IPS-NIHi11 (cell line): Measurements from ENCODE around the gene MLANA.
A peak's percentile ranks its signal among the peaks of the same experiment; 100 is the strongest.

Experiments used
- DNase-seq: peaks from one replicate; pipeline ENCODE4 v3.0.0; 2012; ENCODE audit warnings: mixed read lengths, low spot score

The MLANA gene

DNA sequence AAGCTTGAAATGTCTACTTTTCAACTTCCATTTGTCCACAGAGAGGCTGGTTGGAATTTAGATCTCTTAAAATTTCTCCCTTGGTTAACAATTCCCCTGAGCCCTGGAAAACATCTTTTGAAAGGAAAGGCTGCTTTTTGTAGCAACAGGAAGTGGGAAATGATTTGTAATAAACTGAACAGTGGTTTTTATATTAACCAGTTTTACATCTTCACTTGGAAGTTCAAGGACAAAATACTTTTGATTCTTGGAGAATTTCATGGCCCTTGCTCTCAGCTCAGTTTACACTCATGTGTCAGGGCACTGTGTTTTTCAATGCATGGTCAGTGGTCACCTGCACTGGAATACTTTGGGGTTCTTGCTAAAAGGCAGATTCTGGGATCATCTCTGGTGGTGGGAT, 9.9 kb downstream of the MLANA start:
- no peak for DNase-seq

DNA sequence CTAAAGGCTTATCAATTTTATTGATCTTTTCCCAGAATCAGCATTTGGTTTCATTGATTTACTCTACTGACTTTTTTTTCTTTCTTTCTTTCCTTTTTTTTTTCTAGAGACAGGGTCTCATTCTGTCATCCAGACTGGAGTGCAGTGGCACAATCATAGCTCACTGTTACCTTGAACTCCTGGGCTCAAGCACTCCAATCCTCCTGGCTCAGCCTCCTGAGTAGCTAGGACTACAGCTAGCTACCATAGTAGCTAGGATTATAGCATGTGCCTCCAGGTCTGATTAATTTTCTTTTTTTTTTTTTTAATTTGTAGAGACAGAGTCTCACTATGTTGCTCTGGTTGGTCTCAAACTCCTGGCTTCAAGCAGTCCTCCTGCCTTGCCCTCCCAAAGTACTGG, 11.7 kb downstream of the MLANA start:
- no peak for DNase-seq

DNA sequence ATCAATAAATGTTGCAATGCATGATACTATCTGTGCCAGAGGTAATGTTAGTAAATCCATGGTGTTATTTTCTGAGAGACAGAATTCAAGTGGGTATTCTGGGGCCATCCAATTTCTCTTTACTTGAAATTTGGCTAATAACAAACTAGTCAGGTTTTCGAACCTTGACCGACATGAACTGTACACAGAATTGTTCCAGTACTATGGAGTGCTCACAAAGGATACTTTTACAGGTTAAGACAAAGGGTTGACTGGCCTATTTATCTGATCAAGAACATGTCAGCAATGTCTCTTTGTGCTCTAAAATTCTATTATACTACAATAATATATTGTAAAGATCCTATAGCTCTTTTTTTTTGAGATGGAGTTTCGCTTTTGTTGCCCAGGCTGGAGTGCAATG, 18.2 kb downstream of the MLANA start:
- DNase-seq = no peak

DNA sequence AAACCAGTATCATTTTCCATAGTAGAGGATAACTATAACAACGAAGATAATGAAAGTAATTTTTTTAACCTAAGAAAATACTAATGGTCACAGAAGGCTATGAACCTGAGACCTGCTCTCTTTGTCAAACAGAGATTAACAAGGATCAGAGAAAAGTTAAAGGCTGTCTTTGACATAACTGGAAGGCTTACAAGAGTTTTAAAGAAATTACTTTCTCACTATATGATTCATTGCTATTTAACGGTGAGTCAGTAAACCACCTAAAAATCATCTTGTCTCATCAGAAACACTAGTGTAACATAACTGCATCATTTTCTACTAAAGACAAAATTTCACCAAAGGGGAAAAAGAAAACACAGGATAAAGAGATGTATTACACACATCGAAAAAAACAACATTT, 19.3 kb downstream of the MLANA start:
- DNase-seq = no peak

DNA sequence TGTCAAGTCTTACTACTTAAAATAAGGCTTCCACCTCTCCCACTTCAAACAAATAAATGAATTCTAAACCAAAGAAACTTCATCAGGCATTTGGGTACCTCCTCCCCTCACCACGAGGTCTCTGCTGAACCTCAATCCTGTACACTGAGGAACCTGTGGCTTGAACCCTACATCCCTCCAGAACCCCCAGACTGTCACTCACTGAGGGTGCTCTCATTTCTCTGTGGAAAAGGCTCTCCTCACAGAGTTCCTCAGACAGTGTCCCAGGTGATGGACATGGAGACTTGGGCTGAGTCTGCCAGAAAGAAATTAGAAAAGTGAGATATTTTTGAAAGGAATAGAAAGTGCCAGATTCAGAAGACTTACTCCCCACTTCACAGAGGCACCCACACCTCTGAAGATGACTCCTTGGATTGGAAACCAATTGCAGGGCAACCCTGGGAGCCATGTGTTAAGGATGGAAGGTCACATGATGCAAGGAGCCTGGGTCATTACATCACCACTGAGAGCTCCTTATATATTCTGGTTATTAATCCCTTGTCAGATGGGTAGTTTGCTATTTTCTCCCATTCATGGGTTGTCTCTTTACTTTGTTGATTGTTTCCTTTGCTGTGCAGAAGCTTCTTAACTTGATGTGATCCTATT, 19.8 kb downstream of the MLANA start:
- DNase-seq = no peak

DNA sequence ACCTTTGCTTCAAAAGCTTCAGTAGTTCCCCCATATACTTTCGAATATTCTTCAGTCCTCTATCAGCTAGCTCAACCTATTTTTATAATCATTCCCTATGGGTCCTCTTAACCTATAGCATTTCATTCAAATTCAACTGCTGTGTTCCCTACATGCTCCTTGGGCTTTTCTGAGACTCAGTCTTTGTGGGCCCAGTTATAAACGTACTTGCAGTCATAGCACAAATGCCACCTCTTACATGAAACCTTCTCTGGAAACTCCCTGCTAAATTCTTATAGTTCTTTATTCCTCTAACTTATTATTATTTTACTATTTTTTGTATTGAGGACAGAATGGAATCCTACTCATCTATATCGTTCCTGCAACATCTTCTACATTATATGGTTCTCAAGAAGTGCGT, 24.7 kb downstream of the MLANA start:
- no peak for DNase-seq

DNA sequence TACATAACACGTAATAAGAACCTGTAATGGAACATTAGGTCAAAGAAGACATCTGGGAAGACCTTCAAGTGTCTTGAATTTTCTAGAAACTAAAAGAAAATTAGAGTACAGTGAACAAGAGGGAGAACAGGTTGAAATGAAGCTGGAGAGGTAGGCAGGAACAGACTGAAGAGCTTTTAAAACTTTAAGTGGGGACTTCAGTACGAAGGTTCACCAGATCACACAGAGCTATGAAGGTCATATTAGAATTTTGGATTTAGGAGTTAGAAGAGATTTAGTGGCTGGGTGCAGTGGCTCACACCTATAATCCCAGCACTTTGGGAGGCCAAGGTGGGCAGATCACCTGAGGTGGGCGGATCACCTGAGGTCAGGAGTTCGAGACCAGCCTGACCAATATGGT, 26.6 kb downstream of the MLANA start:
- DNase-seq = no peak

DNA sequence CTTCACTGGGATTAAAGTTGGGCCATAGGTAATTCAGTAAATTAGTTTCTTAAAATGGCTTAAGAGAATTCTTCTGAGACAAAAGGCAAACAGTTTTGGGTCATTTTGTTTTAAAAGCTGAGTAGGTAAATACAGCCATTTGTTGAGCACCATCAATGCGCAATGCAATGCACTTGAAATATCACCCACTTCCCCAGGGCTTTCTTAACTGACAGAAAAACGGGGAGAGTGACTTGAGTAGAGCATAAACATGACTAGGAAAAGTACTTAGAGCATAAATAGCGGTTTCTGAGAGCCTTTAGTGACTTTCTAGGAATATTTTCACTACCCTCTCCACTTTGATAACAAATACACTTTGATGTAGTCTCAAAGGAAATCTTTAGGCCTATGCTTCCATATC, 27.2 kb downstream of the MLANA start:
- no peak for DNase-seq

DNA sequence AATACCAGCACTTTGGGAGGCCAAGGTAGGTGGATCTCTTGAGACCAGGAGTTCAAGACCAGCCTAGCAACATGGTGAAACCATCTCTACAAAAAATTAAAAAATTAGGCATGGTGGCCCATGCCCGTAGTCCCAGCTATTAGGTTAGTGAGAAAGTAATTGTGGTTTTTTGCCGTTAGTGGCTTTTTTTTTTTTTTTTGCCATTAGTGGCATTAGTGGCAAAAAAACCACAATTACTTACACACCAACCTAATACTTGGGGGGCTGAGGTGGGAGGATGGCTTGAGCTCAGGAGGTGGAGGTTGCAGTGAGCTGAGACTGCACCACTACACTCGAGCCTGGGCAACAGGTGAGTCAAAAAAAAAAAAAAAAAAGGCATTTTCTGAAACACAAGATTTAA, 27.8 kb downstream of the MLANA start:
- DNase-seq = no peak

DNA sequence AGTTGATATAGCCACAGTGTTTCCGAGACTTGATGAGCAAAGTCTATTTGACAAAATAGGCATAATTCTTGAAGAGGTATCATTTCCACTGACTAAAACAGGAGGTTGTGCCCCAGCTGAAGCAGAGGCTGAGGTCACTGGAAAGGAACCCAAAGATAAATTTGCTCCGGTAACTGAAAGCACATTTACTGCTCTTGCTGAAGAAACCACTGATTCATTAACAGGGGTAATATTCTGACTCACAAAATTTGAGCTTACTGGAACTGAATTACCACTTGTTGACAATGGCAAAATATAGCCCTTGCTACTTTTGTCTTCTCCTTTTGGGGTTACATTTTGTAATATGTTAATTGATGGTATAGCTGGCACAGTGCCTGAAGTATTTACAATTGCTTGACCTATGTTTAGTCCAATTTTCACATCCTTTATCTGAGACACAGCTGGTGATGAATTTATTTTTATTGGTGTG, 30.2 kb downstream of the MLANA start:
- DNase-seq = no peak

DNA sequence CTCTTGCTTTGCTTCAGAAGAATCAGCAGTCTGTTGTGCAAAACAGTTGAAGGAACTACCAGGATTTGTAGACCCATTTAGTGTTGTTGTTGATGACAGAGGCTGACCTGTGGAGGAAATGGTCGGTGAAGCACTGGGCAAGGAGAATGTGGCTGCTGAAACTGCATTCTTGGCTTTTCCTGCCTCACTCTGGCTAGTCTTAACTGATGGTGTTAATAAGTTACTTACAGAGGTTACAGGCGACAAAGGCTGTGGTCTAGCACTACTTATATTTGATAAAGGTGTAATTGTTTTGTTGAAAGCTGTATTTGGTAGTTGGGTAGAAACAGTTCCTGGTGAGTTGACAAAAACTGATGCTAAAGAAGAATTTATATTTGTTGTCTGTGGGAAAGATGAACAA, 31.5 kb downstream of the MLANA start:
- DNase-seq = no peak

DNA sequence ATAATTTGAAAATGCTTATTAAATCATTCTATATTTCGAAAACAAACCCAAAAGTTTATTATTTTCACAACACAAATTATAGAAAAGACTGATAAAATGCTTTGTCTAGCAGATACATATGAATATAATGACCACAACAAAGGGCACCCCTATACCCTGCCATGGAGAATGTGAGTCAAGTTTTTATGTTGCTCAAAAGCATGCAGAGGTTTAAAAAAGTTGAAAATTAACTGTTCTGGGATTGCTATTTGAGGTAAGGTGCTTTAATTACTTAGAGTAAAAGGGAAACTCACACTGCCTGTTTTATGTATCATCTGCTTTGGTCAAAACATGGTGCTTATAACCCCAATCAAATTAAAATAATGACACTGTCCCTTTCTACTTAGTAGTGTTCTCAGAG, 41.0 kb downstream of the MLANA start:
- DNase-seq = no peak

DNA sequence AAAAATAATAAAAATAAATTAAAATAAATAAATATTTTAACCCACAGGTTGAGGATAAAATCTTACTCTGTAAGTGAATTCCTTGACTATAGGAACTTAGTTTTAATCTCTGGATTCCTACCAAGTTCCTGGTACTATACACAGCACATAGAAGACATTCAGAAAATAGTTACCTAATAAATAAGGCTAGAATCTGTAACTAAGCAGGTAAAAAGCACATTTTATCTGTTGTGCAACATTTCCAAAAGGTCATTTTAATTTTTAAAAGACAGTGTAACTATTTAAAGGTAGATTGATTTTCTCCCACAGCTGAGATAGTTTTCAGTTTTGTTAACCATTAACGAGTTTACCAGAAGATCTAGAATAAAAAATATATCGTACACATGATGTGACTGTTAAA, 47.8 kb downstream of the MLANA start:
- no peak for DNase-seq

DNA sequence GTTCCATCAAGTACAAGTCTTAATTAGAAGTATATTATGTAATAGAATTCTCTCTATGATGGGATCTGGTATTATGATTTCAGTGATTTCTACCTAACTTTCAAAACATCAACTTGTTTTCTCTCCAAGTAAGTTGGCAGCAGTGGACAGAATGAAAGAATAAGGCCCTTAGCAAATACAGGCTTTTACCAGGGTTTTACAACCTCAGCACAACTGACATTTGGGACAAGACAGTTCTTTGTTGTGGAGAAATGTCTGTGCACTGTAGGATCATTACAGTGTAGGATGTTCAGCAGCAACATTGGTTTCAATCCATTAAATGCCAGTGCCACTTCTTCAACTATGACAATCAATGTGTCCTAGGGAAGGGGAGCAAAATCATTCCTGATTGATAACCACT, 48.8 kb downstream of the MLANA start:
- no peak for DNase-seq

DNA sequence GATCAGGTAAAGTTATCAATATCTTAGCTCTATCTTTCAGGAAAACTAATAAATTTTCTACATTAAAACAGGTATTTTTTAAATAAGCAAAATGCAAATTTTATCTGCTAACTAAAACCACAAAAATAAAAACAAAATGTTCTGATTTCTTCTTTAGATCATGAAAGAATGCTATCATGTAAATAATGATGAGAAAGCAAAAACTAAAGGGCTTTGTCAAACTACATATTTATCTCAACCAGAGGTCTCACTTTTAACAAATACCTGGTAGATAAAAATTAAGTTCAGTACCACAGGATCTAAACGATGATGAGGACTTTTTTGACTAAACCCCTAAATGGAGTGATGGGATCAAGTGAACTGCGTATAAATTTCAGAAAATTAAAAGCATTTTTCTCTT, 50.5 kb downstream of the MLANA start:
- no peak for DNase-seq

DNA sequence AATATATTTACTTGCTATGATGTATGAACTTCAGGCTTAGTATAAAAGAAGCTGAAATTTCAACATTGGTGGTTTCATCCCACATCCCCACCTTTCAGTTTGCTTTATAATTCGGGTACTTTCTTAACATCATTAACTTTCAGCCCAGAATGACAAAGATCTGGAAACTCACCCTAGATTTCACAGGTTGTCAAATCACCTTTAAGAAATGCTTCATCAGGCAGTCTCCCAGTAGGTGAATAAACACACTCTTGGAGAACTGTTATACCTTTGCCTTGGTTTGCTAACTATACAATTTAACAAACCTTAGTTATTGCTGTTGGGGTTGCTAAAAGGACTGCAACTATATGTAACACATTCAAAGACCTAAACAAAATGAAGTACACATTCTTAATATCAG, 54.4 kb downstream of the MLANA start:
- no peak for DNase-seq

DNA sequence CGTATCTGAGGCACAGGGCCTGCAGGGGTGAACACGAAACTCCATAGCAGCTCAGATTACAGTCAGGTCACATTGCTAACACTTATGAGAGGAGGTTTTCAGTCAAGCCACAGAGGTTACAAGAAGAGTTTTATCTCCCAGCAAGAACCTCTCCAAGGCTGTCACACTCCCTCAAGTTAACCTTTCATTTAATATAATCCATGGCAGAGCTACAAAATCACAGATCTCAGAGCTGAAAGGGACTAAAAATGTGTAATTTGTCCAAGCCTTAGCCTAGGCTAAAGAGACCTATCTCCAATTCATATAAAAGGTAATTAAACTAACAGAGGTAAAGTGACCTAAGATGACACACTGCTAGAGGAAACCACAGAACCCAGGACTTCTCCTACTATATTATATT, 57.2 kb downstream of the MLANA start:
- DNase-seq = peak; percentile 24

DNA sequence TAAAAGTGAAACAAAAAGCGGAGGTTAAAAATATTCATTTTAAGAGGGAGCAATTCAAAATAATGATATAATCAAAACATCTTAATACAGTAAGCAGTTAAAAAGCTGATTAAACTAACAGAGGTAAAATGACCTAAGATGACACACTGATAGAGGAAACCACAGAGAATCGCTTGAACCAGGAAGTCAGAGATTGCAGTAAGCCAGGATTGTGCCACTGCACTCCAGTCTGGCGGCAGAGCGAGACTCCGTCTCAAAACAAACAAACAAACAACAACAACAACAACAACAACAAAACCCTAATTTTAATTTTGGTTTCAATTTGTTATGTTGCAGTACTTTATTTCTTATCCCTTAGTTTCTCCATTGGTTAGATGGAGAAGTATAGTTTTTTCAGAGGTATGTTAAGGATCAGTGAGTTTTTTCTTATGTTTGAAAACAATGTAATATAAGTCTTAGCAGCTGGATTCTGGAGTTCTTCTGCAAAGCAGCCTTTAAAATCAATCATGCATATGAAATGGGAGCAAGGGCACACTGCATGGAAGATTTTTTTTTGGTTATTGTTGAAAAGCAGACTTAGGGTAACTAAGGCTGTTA, 58.5 kb downstream of the MLANA start:
- no peak for DNase-seq

DNA sequence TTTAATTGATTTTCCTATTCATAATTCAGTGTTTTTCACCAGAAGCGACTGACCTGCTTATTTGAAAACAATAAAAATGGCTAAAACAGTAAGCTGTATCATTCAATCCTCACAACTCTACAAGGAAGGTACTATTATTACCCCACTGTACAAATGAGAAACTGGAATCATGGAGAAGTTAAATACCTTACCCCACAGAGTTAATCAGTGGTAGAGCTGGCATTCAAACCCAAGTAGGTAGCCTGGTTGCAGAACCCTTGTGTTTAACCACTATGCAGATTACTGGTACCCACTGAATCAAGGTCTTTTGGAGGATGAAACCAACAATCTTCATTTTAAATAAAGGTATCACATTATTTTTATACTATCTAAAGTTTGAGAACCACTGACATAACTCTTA, 59.6 kb downstream of the MLANA start:
- no peak for DNase-seq

DNA sequence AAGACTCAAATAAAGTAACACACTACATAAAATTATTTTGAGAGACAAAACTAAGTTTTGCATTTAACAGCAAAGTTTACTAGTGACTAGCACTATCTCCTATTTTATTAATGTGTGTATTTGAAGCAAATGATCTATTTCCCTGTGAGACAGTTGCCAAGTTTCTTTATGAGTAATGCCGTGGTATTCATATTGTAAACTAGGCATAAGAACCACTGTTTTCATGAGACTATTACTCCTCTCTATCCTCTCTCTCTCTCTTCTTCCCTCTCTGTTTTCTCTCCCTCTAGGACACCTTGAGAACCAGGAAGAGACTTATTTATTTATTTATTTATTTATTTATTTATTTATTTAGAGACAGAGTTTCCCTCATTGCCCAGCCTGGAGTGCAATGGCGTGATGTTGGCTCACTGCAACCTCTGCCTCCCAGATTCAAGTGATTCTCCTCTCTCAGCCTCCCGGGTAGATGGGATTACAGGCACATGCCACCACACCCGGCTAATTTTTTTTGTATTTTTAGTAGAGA, 61.1 kb downstream of the MLANA start:
- DNase-seq = no peak

DNA sequence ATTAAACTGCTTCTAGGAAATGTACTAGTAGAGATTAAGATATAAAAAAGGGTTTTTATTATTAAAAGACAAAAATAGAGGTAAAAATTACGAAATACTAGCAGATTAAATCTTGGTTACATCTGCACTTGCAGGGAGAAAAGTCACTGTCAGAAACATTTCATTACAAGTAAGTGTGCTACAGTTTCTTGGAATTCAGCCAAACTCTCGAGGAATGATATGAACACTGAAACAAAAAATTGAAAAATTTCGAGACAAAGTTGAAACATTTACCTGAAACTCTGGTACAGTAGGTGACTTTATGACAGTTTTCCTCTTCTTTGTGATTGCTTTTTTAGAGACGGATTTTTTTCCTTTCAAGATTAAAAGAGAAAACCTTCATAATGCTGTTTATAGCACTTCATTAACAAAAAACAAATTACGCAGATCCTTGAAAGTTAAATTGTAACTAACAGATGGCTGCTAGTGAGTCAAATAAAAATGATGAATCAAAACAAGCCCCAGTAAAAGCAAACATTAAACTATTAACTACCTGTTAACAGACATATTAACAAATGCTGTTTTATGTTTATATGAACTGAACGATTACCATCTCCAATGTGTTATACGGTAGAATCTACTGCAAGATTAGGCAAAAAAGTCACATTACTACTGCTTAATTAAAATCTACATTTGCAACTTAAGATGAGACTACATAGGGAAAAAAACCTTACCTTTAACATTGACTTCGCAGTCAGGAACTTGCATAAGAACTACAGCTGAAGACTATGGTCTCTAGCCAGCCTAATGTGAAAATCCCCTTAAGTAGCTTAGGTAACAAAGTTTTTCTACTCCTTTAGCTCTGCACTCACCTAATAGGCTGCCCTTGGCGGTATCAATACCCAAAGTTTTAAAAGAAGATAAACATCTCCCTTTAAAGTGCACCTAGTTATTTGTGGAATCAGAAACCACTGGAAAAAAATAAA, 63.3 kb downstream of the MLANA start:
- DNase-seq = no peak

DNA sequence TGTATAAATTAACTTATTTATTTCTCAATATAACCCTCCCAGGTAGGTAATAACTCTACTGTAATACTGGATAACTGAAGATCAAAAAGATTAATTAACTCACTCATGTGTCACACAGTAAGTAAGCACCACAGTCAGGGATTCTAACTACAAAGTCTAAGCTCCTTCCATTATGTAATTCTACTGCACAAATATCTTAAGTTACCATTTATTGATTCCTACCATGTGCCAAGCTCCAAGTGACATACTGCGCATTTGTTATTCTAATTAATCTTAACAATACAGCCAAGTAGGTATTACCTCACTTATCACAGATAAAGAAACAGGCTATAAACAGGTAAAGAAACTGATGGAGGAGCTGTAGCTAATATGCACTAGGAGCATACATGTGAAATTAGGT, 66.5 kb downstream of the MLANA start:
- no peak for DNase-seq

DNA sequence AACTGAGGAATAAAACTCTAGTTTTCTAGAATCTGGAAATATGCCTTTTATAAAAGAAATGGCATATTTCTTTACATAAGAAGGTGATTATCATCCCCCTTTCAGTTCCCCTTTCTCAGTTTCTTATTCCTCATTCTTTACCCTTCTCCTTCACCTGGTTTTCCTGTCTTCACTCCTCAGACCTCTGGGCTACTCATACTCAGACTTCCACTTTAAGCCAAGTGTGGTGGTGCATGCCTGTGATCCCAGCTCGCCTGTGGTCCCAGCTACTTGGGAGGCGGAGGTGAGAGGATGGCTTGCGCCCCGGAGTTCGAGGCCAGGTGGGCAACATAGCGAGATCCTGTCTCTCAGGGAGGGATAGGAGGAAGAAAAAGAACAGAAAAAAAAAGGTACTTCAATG, 67.6 kb downstream of the MLANA start:
- DNase-seq = no peak
